K562 (cell line): Measurements from ENCODE around the gene IMMP2L. TPM values are rescaled to one million over a fixed set of nuclear protein-coding genes. Genes with fewer than 3 reads are reported as not detected.

Experiments used
- C11orf30 ChIP-seq: fragments of 450-650 bp; IDR thresholded peaks from 2 replicates; pipeline ENCODE4 v1.6.1; 2016; ENCODE audit warnings: low read depth, mild to moderate bottlenecking
- CBFA2T2 ChIP-seq: fragments of 450-650 bp; conservative IDR thresholded peaks from 2 replicates; pipeline ENCODE4 v1.6.1; 2017; ENCODE audit warnings: mild to moderate bottlenecking
- CBFA2T3 ChIP-seq: fragments of 450-650 bp; IDR thresholded peaks from 2 replicates; pipeline ENCODE4 v1.6.1; 2017
- CCAR2 ChIP-seq: fragments of 200-400 bp; formaldehyde crosslinking; IDR thresholded peaks from 2 replicates; pipeline ENCODE4 v1.6.1; 2017; ENCODE audit warnings: mild to moderate bottlenecking, low read depth, low read length
- CHD2 ChIP-seq: IDR thresholded peaks from 2 replicates; pipeline ENCODE4 v1.6.1; 2011; ENCODE audit warnings: low read depth, low read length
- HDAC1 ChIP-seq, 2 experiments: fragments of 450-650 bp; IDR thresholded peaks; 2 replicates each; pipeline ENCODE4 v1.6.1; 2016 to 2017; ENCODE audit warnings: inconsistent platforms in 1 of 2, mild to moderate bottlenecking in 1 of 2, moderate library complexity in 1 of 2
- HNRNPUL1 ChIP-seq: fragments of 200-400 bp; formaldehyde crosslinking; IDR thresholded peaks from 2 replicates; pipeline ENCODE4 v1.6.1; 2017; ENCODE audit warnings: low read length
- ILK ChIP-seq: fragments of 450-650 bp; IDR thresholded peaks from 2 replicates; pipeline ENCODE4 v1.6.1; 2016; ENCODE audit warnings: missing genetic modification characterization, low read depth, mild to moderate bottlenecking, missing compliant biosample characterization, moderate library complexity, borderline replicate concordance
- L3MBTL2 ChIP-seq: fragments of 450-650 bp; IDR thresholded peaks from 2 replicates; pipeline ENCODE4 v1.6.1; 2016; ENCODE audit warnings: mild to moderate bottlenecking, moderate library complexity
- MAZ ChIP-seq, 2 experiments: fragments of 450-650 bp in 1 of 2; sonication (generic) in 1 of 2; formaldehyde crosslinking; IDR thresholded peaks in 1 of 2; conservative IDR thresholded peaks in 1 of 2; 2 replicates each; pipeline versions ENCODE4 v1.4.0 to v1.5.0; 2020; ENCODE audit warnings: mild to moderate bottlenecking in 1 of 2, missing genetic modification reagents in 1 of 2
- MEIS2 ChIP-seq: fragments of 450-650 bp; IDR thresholded peaks from 2 replicates; pipeline ENCODE4 v1.6.1; 2014; ENCODE audit warnings: mild to moderate bottlenecking; ENCODE audit not compliant: partially characterized antibody
- MYC ChIP-seq, 2 experiments: fragments of 250-450 bp in 1 of 2; sonication (Bioruptor Pico) in 1 of 2; IDR thresholded peaks; 2 replicates each; pipeline versions ENCODE4 v1.5.1 to v1.6.1; 2012 to 2021; ENCODE audit warnings: low read depth in 2 of 2, borderline replicate concordance in 1 of 2, improper control_type of control experiment in 1 of 2, low read length in 1 of 2, mild to moderate bottlenecking in 1 of 2, moderate library complexity in 1 of 2
- NFRKB ChIP-seq: fragments of 450-650 bp; IDR thresholded peaks from 2 replicates; pipeline ENCODE4 v1.6.1; 2016; ENCODE audit warnings: low read depth
- RBM25 ChIP-seq: fragments of 200-400 bp; formaldehyde crosslinking; IDR thresholded peaks from 2 replicates; pipeline ENCODE4 v1.6.1; 2018; ENCODE audit warnings: low read length, low read depth, moderate library complexity; ENCODE audit not compliant: severe bottlenecking
- SMARCA4 ChIP-seq: fragments of 450-650 bp; IDR thresholded peaks from 2 replicates; pipeline ENCODE4 v1.6.1; 2016
- TAL1 ChIP-seq: fragments of 450-650 bp; IDR thresholded peaks from 2 replicates; pipeline ENCODE4 v1.6.1; 2016; ENCODE audit warnings: mild to moderate bottlenecking
- ZNF12 ChIP-seq: sonication (generic); formaldehyde crosslinking; IDR thresholded peaks from 2 replicates; pipeline ENCODE4 v1.4.0; 2020; ENCODE audit warnings: mild to moderate bottlenecking, missing genetic modification reagents
- ZNF511 ChIP-seq: sonication (generic); formaldehyde crosslinking; IDR thresholded peaks from 2 replicates; pipeline ENCODE4 v1.8.0; 2022; ENCODE audit warnings: mild to moderate bottlenecking, missing genetic modification reagents
- ZNF589 ChIP-seq: fragments of 200-800 bp; sonication (Bioruptor generic); IDR thresholded peaks from 2 replicates; pipeline ENCODE4 v1.6.1; 2016; ENCODE audit warnings: low read depth, missing genetic modification characterization, missing compliant biosample characterization
- ZSCAN29 ChIP-seq: fragments of 450-650 bp; IDR thresholded peaks from 2 replicates; pipeline ENCODE4 v1.6.1; 2017
- polyA plus RNA-seq, 8 experiments: library from polyadenylated mRNA; depleted of rRNA in 4 of 8; stranded (reverse) in 5 of 8; unstranded in 3 of 8; fragments of >200 nt; fragmentation: Nextera tagmentation in 2 of 8; fragmentation: Illumina TruSeq in 1 of 8; extraction: Ambion mirVana in 2 of 8; extraction: Trizol in 1 of 8; gene quantifications; 2 replicates each; pipeline versions ENCODE4 v1.2.1 to v1.2.3, GENCODE V29; 2011 to 2014; ENCODE audit warnings: inconsistent platforms in 1 of 8, missing spikeins in 1 of 8
- total RNA-seq, 7 experiments: library from RNA; depleted of rRNA in 6 of 7; stranded (reverse); fragments of >200 nt in 6 of 7; fragmentation: Illumina TruSeq in 2 of 7; extraction: Trizol in 2 of 7; gene quantifications; 2 replicates each; pipeline versions ENCODE4 v1.2.1 to v1.2.3, GENCODE V29; 2011 to 2021; ENCODE audit warnings: low replicate concordance in 1 of 7
- TF ChIP-seq, protein P1 (sequence below): fragments of 200-400 bp; formaldehyde crosslinking; IDR thresholded peaks from 2 replicates; pipeline ENCODE4 v1.6.1; 2017; ENCODE audit warnings: mild to moderate bottlenecking, low read depth, low read length, moderate library complexity
- TF ChIP-seq, protein P2 (sequence below), 2 experiments: fragments of 450-650 bp in 1 of 2; sonication (generic) in 1 of 2; formaldehyde crosslinking; conservative IDR thresholded peaks; 2 replicates each; pipeline versions ENCODE4 v1.4.0 to v1.8.1; 2020 to 2022; ENCODE audit warnings: mild to moderate bottlenecking in 1 of 2, missing genetic modification reagents in 1 of 2
- TF ChIP-seq, protein P3 (sequence below): fragments of 450-650 bp; IDR thresholded peaks from 2 replicates; pipeline ENCODE4 v1.6.1; 2016

IMMP2L gene
- total and polyA plus RNA-seq, 9 of the 15 experiments (the other 6 are each of a cell fraction or from before 2014, with no cell fraction given) = 29.7 to 116 (median 53.0) TPM

DNA sequence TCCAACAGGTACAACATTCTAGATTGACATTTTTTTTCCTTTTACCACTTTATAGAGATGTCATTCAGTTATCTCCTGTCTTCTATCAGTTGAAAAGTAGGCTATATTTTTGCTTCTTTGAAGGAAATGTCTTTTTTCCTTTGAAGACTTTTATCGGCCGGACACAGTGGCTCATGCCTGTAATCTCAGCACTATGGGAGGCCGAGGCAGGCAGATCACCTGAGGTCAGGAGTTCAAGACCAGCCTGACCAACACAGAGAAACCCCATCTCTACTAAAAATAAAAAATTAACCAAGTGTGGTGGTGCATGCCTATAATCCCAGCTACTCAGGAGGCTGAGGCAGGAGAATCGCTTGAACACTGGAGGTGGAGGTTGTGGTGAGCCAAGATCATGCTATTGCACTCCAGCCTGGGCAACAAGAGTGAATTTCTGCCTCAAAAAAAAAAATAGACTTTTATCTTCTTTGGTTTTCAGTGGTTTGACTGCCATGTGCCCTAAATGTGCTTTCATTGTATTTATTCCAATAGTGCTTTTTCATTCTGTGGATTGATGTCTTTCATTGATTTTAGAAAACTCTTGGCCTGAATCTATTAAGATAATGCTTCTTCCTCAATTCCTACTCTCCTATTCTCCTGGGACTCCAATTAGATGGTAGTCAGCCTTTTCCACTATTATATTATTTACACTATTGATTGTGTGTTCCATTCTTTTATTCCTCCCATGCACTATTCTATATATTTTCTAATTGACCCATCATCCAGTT, 84.6 kb downstream of the IMMP2L start (continued):
- TF ChIP-seq, protein P1, sequence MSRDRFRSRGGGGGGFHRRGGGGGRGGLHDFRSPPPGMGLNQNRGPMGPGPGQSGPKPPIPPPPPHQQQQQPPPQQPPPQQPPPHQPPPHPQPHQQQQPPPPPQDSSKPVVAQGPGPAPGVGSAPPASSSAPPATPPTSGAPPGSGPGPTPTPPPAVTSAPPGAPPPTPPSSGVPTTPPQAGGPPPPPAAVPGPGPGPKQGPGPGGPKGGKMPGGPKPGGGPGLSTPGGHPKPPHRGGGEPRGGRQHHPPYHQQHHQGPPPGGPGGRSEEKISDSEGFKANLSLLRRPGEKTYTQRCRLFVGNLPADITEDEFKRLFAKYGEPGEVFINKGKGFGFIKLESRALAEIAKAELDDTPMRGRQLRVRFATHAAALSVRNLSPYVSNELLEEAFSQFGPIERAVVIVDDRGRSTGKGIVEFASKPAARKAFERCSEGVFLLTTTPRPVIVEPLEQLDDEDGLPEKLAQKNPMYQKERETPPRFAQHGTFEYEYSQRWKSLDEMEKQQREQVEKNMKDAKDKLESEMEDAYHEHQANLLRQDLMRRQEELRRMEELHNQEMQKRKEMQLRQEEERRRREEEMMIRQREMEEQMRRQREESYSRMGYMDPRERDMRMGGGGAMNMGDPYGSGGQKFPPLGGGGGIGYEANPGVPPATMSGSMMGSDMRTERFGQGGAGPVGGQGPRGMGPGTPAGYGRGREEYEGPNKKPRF = no peak
- TF ChIP-seq ZSCAN29 = no peak
- TF ChIP-seq CHD2 = no peak
- no peak for TF ChIP-seq CCAR2
- 0 out of 2 replicates have a peak, but pooled peaks have one; percentile 8 for TF ChIP-seq L3MBTL2
- TF ChIP-seq RBM25 = peak; percentile 64
- no peak for TF ChIP-seq ZNF12
- TF ChIP-seq MEIS2 = peak; percentile 74
- TF ChIP-seq CBFA2T2 = peak; percentile 85
- peak; percentile 94 for TF ChIP-seq CBFA2T3
- peak; percentile 80 for TF ChIP-seq TAL1
- TF ChIP-seq NFRKB = peak; percentile 53; the same call in 1 of the 2 replicates
- TF ChIP-seq, protein P2, sequence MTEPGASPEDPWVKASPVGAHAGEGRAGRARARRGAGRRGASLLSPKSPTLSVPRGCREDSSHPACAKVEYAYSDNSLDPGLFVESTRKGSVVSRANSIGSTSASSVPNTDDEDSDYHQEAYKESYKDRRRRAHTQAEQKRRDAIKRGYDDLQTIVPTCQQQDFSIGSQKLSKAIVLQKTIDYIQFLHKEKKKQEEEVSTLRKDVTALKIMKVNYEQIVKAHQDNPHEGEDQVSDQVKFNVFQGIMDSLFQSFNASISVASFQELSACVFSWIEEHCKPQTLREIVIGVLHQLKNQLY (CRISPR knock-in tag; conservative IDR thresholded peaks at IDR 0.05) = no peak
- TF ChIP-seq HNRNPUL1 = no peak
- no peak for TF ChIP-seq ILK (tag)
- TF ChIP-seq, protein P3, sequence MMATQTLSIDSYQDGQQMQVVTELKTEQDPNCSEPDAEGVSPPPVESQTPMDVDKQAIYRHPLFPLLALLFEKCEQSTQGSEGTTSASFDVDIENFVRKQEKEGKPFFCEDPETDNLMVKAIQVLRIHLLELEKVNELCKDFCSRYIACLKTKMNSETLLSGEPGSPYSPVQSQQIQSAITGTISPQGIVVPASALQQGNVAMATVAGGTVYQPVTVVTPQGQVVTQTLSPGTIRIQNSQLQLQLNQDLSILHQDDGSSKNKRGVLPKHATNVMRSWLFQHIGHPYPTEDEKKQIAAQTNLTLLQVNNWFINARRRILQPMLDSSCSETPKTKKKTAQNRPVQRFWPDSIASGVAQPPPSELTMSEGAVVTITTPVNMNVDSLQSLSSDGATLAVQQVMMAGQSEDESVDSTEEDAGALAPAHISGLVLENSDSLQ = peak; percentile 61; the same call in 1 of the 2 replicates
- 0 out of 4 replicates have a peak, but pooled peaks of 1 of the 2 experiments have one; percentile 38 for TF ChIP-seq MAZ (CRISPR knock-in tag; conservative IDR thresholded peaks at IDR 0.05 in 1 of 2, IDR thresholded peaks at IDR 0.05 in 1 of 2)
- TF ChIP-seq ZNF511 = no peak
- TF ChIP-seq C11orf30 = no peak
- no peak for TF ChIP-seq MYC (IDR thresholded peaks at IDR 0.05; ENCODE audit: low read depth, low read length)
- no peak for TF ChIP-seq MYC (CRISPR knock-in tag; IDR thresholded peaks at IDR 0.05; ENCODE audit: borderline replicate concordance, low read depth)
- peak; percentile 91 for TF ChIP-seq SMARCA4
- TF ChIP-seq HDAC1 (IDR thresholded peaks at IDR 0.05) = peak; percentile 64 to 83; a peak in 3 of 4 replicates
- no peak for TF ChIP-seq ZNF589
